Measurements from ENCODE around the gene PCBP1.
"Not testable (repeated sequence)": the region's sequence is repeated elsewhere in the genome, so short reads cannot be mapped to it uniquely, and the experiment has no call there.

PCBP1 gene

DNA sequence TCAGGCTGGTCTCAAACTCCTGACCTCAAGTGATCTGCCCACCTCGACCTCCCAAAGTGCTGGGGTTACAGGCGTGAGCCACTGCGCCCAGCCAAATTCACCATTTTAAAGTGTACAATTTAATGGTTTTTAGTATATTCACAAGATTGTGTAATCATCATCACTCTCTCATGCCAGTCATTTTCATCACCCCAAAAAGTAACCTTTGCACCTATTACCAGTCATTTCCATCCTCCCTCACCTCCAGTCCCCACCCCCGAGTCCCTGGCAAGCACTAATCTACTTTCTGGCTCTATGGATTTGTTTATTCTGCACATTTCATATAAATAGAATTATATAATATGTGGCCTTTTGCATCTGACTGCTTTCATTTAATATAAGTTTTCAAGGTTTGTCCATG, 10.8 kb downstream of the PCBP1 start:
- no peak for DNase-seq (ENCODE audit: low spot score)
- Mint-ChIP-seq H3K4me1 (ENCODE audit: low read depth) (peaks cover 31% of the 10 kb centered on the region), H3K27me3 (ENCODE audit: low read depth) (no peaks in the 10 kb centered on the region), H3K9me3 (no peaks in the 10 kb centered on the region), H3K27ac (no peak overlapping the region), H3K36me3 (ENCODE audit: low read depth) (peaks cover 10% of the 10 kb centered on the region), H3K4me3 (no peak overlapping the region)

DNA sequence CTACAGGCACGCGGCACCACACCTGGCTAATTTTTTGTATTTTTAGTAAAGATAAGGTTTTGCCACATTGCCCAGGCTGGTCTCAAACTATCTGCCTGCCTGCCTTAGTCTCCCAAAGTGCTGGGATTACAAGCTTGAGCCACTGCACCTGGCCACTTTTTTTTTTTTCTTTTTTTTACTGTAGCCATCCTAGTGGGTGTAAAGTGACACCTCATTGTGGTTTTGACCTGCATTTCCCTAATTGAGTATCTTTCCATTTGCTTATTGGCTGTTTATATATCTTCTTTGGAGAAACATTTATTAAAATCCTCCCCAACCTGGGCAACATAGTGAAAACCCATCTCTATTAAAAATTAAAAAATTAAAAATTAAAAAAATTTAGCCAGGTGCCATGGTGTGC, 12.0 kb downstream of the PCBP1 start:
- no peak overlapping the region for H3K4me3 Mint-ChIP-seq
- H3K4me1 Mint-ChIP-seq (ENCODE audit: low read depth) = peaks cover 36% of the 10 kb centered on the region
- no peaks in the 10 kb centered on the region for H3K9me3 Mint-ChIP-seq
- no peak for DNase-seq (ENCODE audit: low spot score)
- H3K27ac Mint-ChIP-seq = no peak overlapping the region
- peaks cover 7% of the 10 kb centered on the region for H3K36me3 Mint-ChIP-seq (ENCODE audit: low read depth)
- no peaks in the 10 kb centered on the region for H3K27me3 Mint-ChIP-seq (ENCODE audit: low read depth)

GRCh38 chr2:70101174-70101573, 13.9 kb downstream of the PCBP1 start:
- no peaks in the 10 kb centered on the region for H3K9me3 Mint-ChIP-seq
- H3K27ac Mint-ChIP-seq = no peak overlapping the region
- H3K4me3 Mint-ChIP-seq = no peak overlapping the region
- peaks cover 30% of the 10 kb centered on the region for H3K4me1 Mint-ChIP-seq (ENCODE audit: low read depth)
- H3K36me3 Mint-ChIP-seq (ENCODE audit: low read depth) = no peaks in the 10 kb centered on the region
- no peaks in the 10 kb centered on the region for H3K27me3 Mint-ChIP-seq (ENCODE audit: low read depth)
- no peak for DNase-seq (ENCODE audit: low spot score)

- H3K4me3 Mint-ChIP-seq; H3K27me3 Mint-ChIP-seq (ENCODE audit: low read depth); H3K36me3 Mint-ChIP-seq (ENCODE audit: low read depth); H3K27ac Mint-ChIP-seq; DNase-seq (ENCODE audit: low spot score); H3K9me3 Mint-ChIP-seq: not testable (repeated sequence)
- H3K4me1 Mint-ChIP-seq (ENCODE audit: low read depth) = peaks cover 30% of the 10 kb centered on the region
Observed at GRCh38 chr2:70101686-70102085, 14.4 kb downstream of the PCBP1 start.

DNA sequence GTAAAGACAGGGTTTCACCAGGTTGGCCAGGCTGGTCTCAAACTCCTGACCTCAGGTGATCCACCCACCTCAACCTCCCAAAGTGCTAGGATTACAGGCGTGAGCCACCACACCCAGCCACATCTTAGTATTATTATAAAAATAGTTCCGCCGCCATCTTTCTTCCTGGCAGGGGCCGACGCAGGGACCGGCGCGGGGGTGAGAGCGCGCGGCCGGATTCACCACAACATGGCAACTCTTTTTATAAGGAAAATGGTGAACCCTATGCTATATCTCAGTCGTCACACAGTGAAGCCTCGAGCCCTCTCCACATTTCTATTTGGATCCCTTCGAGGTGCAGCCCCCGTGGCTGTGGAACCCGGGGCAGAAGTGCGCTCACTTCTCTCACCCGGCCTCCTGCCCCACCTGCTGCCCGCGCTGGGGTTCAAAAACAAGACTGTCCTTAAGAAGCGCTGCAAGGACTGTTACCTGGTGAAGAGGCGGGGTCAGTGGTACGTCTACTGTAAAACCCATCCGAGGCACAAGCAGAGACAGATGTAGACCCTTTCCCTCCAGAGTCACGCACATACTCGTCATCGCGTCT, 15.1 kb downstream of the PCBP1 start:
- peak overlapping the region; percentile 46 for H3K27ac Mint-ChIP-seq
- not testable (repeated sequence) for H3K9me3 Mint-ChIP-seq; H3K36me3 Mint-ChIP-seq (ENCODE audit: low read depth); H3K27me3 Mint-ChIP-seq (ENCODE audit: low read depth); H3K4me3 Mint-ChIP-seq; DNase-seq (ENCODE audit: low spot score)
- peaks cover 35% of the 10 kb centered on the region for H3K4me1 Mint-ChIP-seq (ENCODE audit: low read depth)

- Mint-ChIP-seq H3K4me3 (peak overlapping the region; percentile 86), H3K27me3 (ENCODE audit: low read depth) (no peaks in the 10 kb centered on the region), H3K36me3 (ENCODE audit: low read depth) (no peaks in the 10 kb centered on the region), H3K4me1 (ENCODE audit: low read depth) (peaks cover 44% of the 10 kb centered on the region), H3K27ac (peak overlapping the region; percentile 91), H3K9me3 (no peaks in the 10 kb centered on the region)
- DNase-seq (ENCODE audit: low spot score) = no peak
Observed at GRCh38 chr2:70103531-70104061, 16.3 kb downstream of the PCBP1 start.

DNA sequence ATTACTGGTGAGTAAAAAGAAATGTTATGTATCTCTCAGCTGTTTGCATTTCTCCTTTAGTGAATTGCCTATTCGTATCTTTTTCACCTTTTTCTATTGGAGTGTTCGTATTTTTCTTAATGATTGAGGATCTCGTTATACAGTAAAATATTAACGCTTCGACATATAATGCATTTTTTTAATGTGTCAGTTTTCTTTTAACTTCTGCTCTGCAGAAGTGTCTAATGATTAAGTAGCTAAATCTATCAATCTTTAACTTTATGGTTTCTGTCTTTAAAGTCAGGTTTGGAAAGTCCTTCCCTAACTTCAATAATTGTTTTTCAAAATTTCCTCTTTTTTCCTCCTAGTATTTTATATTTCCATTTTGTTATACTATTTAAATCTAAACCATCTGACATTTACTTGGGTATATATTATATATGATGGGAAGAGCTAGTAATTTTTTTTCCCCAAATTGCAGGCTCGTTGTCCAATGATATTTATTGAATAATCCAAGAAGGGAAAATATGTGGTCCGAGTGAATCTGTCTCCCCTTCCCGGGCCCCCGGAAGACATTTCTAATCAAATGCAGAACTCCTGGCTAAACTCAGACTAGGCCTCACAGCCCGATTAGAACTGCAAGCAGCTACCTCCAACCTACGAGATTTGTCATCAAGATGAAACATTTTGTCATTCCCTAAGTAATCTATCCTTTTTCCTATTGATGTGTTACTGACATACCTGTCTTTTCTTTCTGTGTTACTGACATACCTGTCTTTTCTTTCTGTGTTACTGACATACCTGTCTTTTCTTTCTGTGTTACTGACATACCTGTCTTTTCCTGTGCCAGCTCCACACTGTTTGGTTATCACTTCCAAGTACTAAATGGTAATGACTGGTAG, 17.2 kb downstream of the PCBP1 start:
- H3K27ac Mint-ChIP-seq = peak overlapping the region; percentile 91
- peaks cover 49% of the 10 kb centered on the region for H3K4me1 Mint-ChIP-seq (ENCODE audit: low read depth)
- peak overlapping the region; percentile 86 for H3K4me3 Mint-ChIP-seq
- H3K27me3 Mint-ChIP-seq (ENCODE audit: low read depth) = no peaks in the 10 kb centered on the region
- DNase-seq (ENCODE audit: low spot score) = peak; percentile 51
- no peaks in the 10 kb centered on the region for H3K9me3 Mint-ChIP-seq
- no peaks in the 10 kb centered on the region for H3K36me3 Mint-ChIP-seq (ENCODE audit: low read depth)

DNA sequence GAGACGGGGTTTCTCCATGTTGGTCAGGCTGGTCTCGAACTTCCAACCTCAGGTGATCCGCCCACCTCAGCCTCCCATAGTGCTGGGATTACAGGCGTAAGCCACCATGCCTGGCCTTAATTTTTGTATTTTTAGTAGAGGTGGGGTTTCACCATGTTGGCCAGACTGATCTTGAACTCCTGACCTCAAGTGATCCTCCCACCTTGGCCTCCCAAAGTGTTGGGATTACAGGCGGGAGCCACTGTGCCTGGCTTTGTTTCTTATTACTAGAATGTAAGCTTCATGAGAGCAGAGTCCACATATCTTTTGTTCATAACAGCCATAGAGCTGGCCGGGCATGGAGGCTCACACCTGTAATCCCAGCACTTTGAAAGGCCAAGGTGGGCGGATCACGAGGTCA, 18.9 kb downstream of the PCBP1 start:
- peaks cover 57% of the 10 kb centered on the region for H3K4me1 Mint-ChIP-seq (ENCODE audit: low read depth)
- H3K4me3 Mint-ChIP-seq; H3K27me3 Mint-ChIP-seq (ENCODE audit: low read depth); DNase-seq (ENCODE audit: low spot score); H3K9me3 Mint-ChIP-seq; H3K27ac Mint-ChIP-seq; H3K36me3 Mint-ChIP-seq (ENCODE audit: low read depth): not testable (repeated sequence)

GRCh38 chr2:70110397-70110796, 23.1 kb downstream of the PCBP1 start:
- not testable (repeated sequence) for H3K36me3 Mint-ChIP-seq (ENCODE audit: low read depth); H3K4me3 Mint-ChIP-seq; DNase-seq (ENCODE audit: low spot score); H3K27me3 Mint-ChIP-seq (ENCODE audit: low read depth); H3K9me3 Mint-ChIP-seq
- Mint-ChIP-seq H3K4me1 (ENCODE audit: low read depth) (peaks cover 44% of the 10 kb centered on the region), H3K27ac (peak overlapping the region; percentile 78)

- H3K4me1 Mint-ChIP-seq (ENCODE audit: low read depth) = peaks cover 47% of the 10 kb centered on the region
- no peaks in the 10 kb centered on the region for H3K9me3 Mint-ChIP-seq
- DNase-seq (ENCODE audit: low spot score) = no peak
- H3K36me3 Mint-ChIP-seq (ENCODE audit: low read depth) = no peaks in the 10 kb centered on the region
- H3K27me3 Mint-ChIP-seq (ENCODE audit: low read depth) = no peaks in the 10 kb centered on the region
- H3K27ac Mint-ChIP-seq = peak overlapping the region; percentile 55
- H3K4me3 Mint-ChIP-seq = no peak overlapping the region
Observed at GRCh38 chr2:70111752-70112591, 24.7 kb downstream of the PCBP1 start.

DNA sequence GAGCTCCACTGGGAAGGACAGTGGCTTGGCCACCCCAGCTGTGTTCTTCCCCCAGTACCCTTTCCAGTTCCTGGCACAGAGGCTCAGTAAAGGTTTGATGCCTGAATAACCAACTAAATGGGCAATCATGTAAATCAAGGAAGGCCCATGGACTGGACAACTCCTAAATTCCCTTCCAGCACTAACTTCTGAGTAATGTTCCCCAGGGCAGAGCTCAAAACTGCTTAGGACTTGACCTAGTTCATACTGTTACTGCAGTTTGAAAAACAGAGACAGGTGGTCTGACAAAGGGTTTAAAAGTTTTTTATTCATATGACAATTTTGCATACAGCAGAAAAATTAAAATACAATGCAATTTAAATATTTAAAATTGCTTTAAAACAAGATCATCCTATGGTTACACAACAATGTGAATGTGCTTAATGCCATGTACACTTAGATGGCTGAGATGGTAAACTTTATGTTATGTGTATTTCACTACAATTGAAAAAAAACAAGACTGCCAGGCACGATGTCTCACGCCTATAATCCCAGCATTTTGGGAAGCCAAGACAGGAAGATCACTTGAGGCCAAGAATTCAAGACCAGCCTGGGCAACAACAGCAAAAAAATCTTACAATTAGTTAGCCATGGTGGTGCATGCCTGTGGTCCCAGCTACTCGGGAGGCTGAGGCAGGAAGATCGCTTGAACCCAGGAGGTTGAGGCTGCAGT, 26.2 kb downstream of the PCBP1 start:
- DNase-seq (ENCODE audit: low spot score) = no peak
- Mint-ChIP-seq H3K4me3 (no peak overlapping the region), H3K27me3 (ENCODE audit: low read depth) (no peaks in the 10 kb centered on the region), H3K9me3 (no peaks in the 10 kb centered on the region), H3K4me1 (ENCODE audit: low read depth) (peaks cover 39% of the 10 kb centered on the region), H3K27ac (no peak overlapping the region), H3K36me3 (ENCODE audit: low read depth) (no peaks in the 10 kb centered on the region)

DNA sequence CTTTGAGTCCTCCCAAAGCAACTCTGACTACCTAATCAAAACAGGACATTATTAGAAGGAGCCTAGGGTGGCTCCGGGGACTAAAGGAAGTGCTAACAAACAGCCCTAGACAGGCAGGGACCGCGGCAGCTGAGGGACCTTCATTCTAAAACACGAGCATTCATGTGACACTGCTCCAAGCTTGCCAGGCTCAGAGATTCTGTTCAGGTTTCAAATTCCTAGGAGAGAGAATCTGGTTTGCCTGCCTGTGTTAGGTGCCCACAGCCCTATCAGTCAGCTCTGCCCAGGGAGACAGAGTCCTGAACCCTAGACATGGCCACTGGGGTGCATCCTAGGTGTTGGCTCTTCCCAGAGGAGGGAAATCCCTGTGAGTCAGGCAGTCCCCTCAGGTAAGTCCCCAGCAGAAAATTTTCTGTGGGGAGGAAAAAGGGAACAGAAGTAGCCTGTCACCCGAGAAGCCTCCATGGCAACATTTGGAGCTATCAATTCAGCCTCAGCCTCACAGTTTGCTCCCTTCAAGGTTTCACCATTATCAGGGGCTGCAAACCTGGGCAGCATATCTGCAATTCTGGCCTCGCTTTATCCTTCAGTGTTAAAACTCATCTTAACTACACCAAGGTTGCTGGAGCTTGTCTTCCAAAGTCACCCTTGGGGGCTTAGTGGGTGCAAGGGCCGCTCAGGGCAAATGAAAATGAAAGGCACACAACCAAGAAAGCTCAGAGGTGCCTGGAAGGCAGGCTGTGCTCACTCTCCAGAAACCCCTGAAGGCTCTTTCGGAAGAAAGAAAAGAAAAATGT, 28.6 kb downstream of the PCBP1 start:
- Mint-ChIP-seq H3K4me3 (no peak overlapping the region), H3K9me3 (no peaks in the 10 kb centered on the region)

More for the DNA sequence above, 28.6 kb downstream of the PCBP1 start:
- H3K27me3 Mint-ChIP-seq (ENCODE audit: low read depth) = no peaks in the 10 kb centered on the region
- no peaks in the 10 kb centered on the region for H3K36me3 Mint-ChIP-seq (ENCODE audit: low read depth)
- no peak overlapping the region for H3K27ac Mint-ChIP-seq
- peaks cover 32% of the 10 kb centered on the region for H3K4me1 Mint-ChIP-seq (ENCODE audit: low read depth)
- no peak for DNase-seq (ENCODE audit: low spot score)

Measured in T-helper 2 cell treated with Interferon-gamma antibody and Interleukin-4, amounts not matched to agents 5 μg/mL and 100 μg/mL, for 36 hours (primary cell).